GM18511 (cell line): ENCODE data around the gene PPID.
"Not testable (repeated sequence)": the region's sequence is repeated elsewhere in the genome, so short reads cannot be mapped to it uniquely, and the experiment has no call there.

Experiments used
- ATAC-seq: cut with Tn5 transposase; IDR thresholded peaks from one replicate; pipeline ENCODE4 v1.9.1; 2021; ENCODE audit warnings: mild to moderate bottlenecking, moderate library complexity; ENCODE audit not compliant: unreplicated experiment

Gene PPID

GRCh38 chr4:158738866-158739265 is 15.7 kb upstream of the PPID start:
- no peak for ATAC-seq

- peak; percentile 93 for ATAC-seq
These were observed 6.7 kb upstream of the PPID start for GRCh38 chr4:158729716-158730559.

GRCh38 chr4:158728236-158728635 is 5.0 kb upstream of the PPID start:
- no peak for ATAC-seq

- ATAC-seq, result no peak
These were observed 3.4 kb upstream of the PPID start for GRCh38 chr4:158726633-158727032.

- no peak for ATAC-seq
These were observed 1.4 kb upstream of the PPID start for GRCh38 chr4:158724637-158725036.

GRCh38 chr4:158722291-158722916 is 792 bp downstream of the PPID start:
- peak; percentile 23 for ATAC-seq

- ATAC-seq, result no peak
These were observed 1.5 kb downstream of the PPID start for GRCh38 chr4:158721680-158722079.

- no peak for ATAC-seq
These were observed 7.4 kb downstream of the PPID start for GRCh38 chr4:158715802-158716201.

- ATAC-seq, result no peak
These were observed 8.3 kb downstream of the PPID start for GRCh38 chr4:158714937-158715336.

GRCh38 chr4:158712622-158713021 is 10.6 kb downstream of the PPID start:
- ATAC-seq, result not testable (repeated sequence)

GRCh38 chr4:158710814-158711213 is 12.4 kb downstream of the PPID start:
- no peak for ATAC-seq

- ATAC-seq, result no peak
These were observed 18.9 kb downstream of the PPID start for GRCh38 chr4:158704274-158704673.

GRCh38 chr4:158688813-158689212 is 34.4 kb downstream of the PPID start:
- ATAC-seq, result no peak

GRCh38 chr4:158682066-158682465 is 41.1 kb downstream of the PPID start:
- no peak for ATAC-seq

GRCh38 chr4:158681629-158682028 is 41.6 kb downstream of the PPID start:
- no peak for ATAC-seq

- ATAC-seq, result no peak
These were observed 44.4 kb downstream of the PPID start for GRCh38 chr4:158678767-158679166.

- ATAC-seq, result no peak
These were observed 47.1 kb downstream of the PPID start for GRCh38 chr4:158676076-158676475.

GRCh38 chr4:158673633-158674032 is 49.6 kb downstream of the PPID start:
- ATAC-seq, result no peak

GRCh38 chr4:158671915-158672806 is 51.0 kb downstream of the PPID start, which contains the start of gene ETFDH:
TSS of gene ETFDH (plus strand) at chr4:158672296. CDS start at chr4:158672457, 161 bp downstream.
- peak; percentile 86 for ATAC-seq

- ATAC-seq, result no peak
These were observed 51.6 kb downstream of the PPID start, which contains the start of gene C4orf46 for GRCh38 chr4:158671665-158671914. TSS of gene C4orf46 (minus strand) at chr4:158671887. CDS start at chr4:158671801, 86 bp downstream.

GRCh38 chr4:158670975-158671664 is 52.1 kb downstream of the PPID start:
- ATAC-seq, result peak; percentile 34
